Panc1 (cell line): Measurements from ENCODE around the gene GPR135. TPM values are rescaled to one million over a fixed set of nuclear protein-coding genes. Genes with fewer than 3 reads are reported as not detected.
A peak's percentile ranks its signal among the peaks of the same experiment; 100 is the strongest.

Experiments used
- ATAC-seq: fragments of 200-7000 bp; cut with Tn5 transposase; 2 replicates; pipeline ENCODE4 v1.9.1; 2020; ENCODE audit warnings: mild to moderate bottlenecking, moderate library complexity
- BruUV-seq: library from RNA; stranded (reverse); fragments of 400-500 nt; replicated peaks from 2 replicates; lab custom pipeline; 2021; lab: Mats Ljungman, UMichigan
- CTCF ChIA-PET: fragments of 300-600 bp; sonication (Branson Sonifier 250); formaldehyde crosslinking; loops from one replicate; lab custom pipeline; 2022; ENCODE audit warnings: antibody characterized with exemption; lab: Charles Lee
- POLR2A ChIA-PET: fragments of 300-600 bp; sonication (Branson Sonifier 250); formaldehyde crosslinking; loops from one replicate; lab custom pipeline; 2022; ENCODE audit warnings: antibody characterized with exemption; lab: Charles Lee
- DNase-seq: peaks from one replicate; pipeline ENCODE4 v3.0.0-alpha.2; 2010; ENCODE audit warnings: low read depth, low spot score
- H3K27ac ChIP-seq: 2 replicates; pipeline ENCODE4 v1.5.1; 2011; ENCODE audit warnings: mild to moderate bottlenecking, low read length, inconsistent platforms
- H3K27me3 ChIP-seq: fragments of 200-500 bp; sonication (Bioruptor generic); 2 replicates; pipeline ENCODE4 v1.6.0; 2014; ENCODE audit warnings: low read length, inconsistent platforms; ENCODE audit not compliant: control insufficient read depth, insufficient read depth
- H3K36me3 ChIP-seq: fragments of 200-500 bp; sonication (Bioruptor generic); 2 replicates; pipeline ENCODE4 v1.5.1; 2014; ENCODE audit warnings: inconsistent platforms, mild to moderate bottlenecking, low read length, moderate library complexity; ENCODE audit not compliant: control insufficient read depth, insufficient read depth
- H3K4me1 ChIP-seq: 2 replicates; pipeline ENCODE4 v1.5.1; 2011; ENCODE audit warnings: inconsistent platforms, mild to moderate bottlenecking, low read length, moderate library complexity; ENCODE audit not compliant: control insufficient read depth, insufficient read depth
- H3K4me3 ChIP-seq, 2 experiments: 2 replicates each; pipeline ENCODE4 v1.5.1; 2011 to 2012; ENCODE audit warnings: low read depth in 2 of 2, low read length in 2 of 2, mild to moderate bottlenecking in 2 of 2, inconsistent platforms in 1 of 2, moderate library complexity in 1 of 2
- H3K9me3 ChIP-seq: fragments of 200-500 bp; sonication (Bioruptor generic); 2 replicates; pipeline ENCODE4 v1.5.1; 2014; ENCODE audit warnings: low read depth, mild to moderate bottlenecking, inconsistent platforms, low read length, moderate library complexity; ENCODE audit not compliant: control insufficient read depth, insufficient read depth
- CTCF ChIP-seq: fragments of 450-650 bp; IDR thresholded peaks from 2 replicates; pipeline ENCODE4 v1.5.1; 2017; ENCODE audit warnings: mild to moderate bottlenecking
- POLR2AphosphoS5 ChIP-seq: IDR thresholded peaks from 2 replicates; pipeline ENCODE4 v1.6.1; 2012; ENCODE audit warnings: mild to moderate bottlenecking, low read depth, low read length, moderate library complexity
- REST ChIP-seq, 2 experiments: IDR thresholded peaks; 2 replicates each; pipeline ENCODE4 v1.6.1; 2011 to 2012; ENCODE audit warnings: low read depth in 2 of 2, control low read depth in 1 of 2, low read length in 1 of 2, mild to moderate bottlenecking in 1 of 2, moderate library complexity in 1 of 2; ENCODE audit not compliant: insufficient read depth in 1 of 2
- SIN3A ChIP-seq: IDR thresholded peaks from 2 replicates; pipeline ENCODE4 v1.6.1; 2012; ENCODE audit warnings: low read depth, mild to moderate bottlenecking, low read length, moderate library complexity, borderline replicate concordance; ENCODE audit not compliant: insufficient read depth
- TCF7L2 ChIP-seq: IDR thresholded peaks from 2 replicates; pipeline ENCODE4 v1.6.1; 2011; ENCODE audit warnings: mild to moderate bottlenecking, low read depth, low read length, inconsistent platforms
- in situ Hi-C: cut with HindIII; loops from 2 replicates; pipeline ENCODE4 v1.10.0; 2016; ENCODE audit warnings: low sequenced_read_pairs, low pct_unique_long_range_greater_than_20kb
- intact Hi-C: fragments of 100-400 bp; cut with micrococcal nuclease; formaldehyde crosslinking; loops from one replicate; pipeline ENCODE4 v1.10.0; 2022; ENCODE audit not compliant: unreplicated experiment
- total RNA-seq: library from RNA; stranded (reverse); gene quantifications from one replicate; pipeline ENCODE4 v1.2.1, GENCODE V29; 2021; ENCODE audit not compliant: unreplicated experiment

GPR135 gene
- total RNA-seq, 1 experiment from 2014 or later = 3.1 TPM

DNA sequence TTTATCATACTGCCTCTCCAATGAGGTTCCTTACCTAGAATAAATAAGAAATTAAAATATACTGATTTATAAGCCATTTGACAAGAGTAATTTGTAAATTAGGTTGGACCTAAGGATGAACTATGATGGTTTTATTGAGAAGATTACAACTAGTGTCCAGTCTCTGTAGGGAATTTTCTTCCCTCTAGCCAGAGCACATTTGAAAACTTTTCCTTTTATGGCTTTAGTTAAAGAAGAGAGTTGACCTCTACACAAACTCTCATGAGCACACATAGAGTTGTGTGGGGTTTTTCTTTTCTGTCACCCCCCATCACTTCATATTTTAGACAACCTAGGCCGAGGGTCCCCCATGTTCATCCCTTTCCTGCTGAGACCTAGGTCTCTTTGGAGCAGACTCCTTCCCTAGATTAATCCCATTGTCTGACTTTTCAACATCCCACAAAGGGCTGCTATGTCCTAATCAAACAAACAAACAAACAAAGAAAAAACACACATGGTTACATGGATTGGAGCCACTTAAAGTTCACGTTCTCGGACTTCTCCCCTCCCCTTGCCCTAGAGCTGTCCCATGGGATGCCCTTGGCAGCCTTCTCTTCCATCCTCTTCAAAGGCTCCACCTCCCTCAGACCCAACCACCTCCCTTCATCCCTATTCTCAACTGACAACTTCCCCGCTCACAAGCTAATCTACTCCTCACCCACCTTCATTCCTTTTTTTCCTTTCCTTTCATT is 40.7 kb downstream of the GPR135 start:
- H3K4me1 ChIP-seq = no peaks in the 10 kb centered on the region
- TF ChIP-seq REST (IDR thresholded peaks at IDR 0.05; ENCODE audit: insufficient read depth in 1 of 2, low read depth in 2 of 2, low read length in 1 of 2) (no peak), TCF7L2 (no peak), CTCF (no peak), POLR2AphosphoS5 (no peak), SIN3A (no peak)
- no peaks in the 10 kb centered on the region for H3K36me3 ChIP-seq
- H3K27me3 ChIP-seq = no peaks in the 10 kb centered on the region
- ChIA-PET POLR2A (no interaction called here), CTCF (no interaction called here)
- intact Hi-C loops (no loop called here), in situ Hi-C loops (no loop called here)
- H3K9me3 ChIP-seq = no peaks in the 10 kb centered on the region
- BruUV-seq = no TSS peak
- DNase-seq = no peak
- H3K4me3 ChIP-seq = no peak overlapping the region
- no peak overlapping the region for H3K27ac ChIP-seq
- no peak for ATAC-seq

GRCh38 chr14:59422069-59422881 is 42.9 kb downstream of the GPR135 start:
- DNase-seq (no peak), ATAC-seq (no peak)
- H3K27ac ChIP-seq = no peak overlapping the region
- POLR2A ChIA-PET = no interaction called here
- in situ Hi-C loops (no loop called here), intact Hi-C loops (no loop called here)
- H3K36me3 ChIP-seq = no peaks in the 10 kb centered on the region
- no peaks in the 10 kb centered on the region for H3K27me3 ChIP-seq
- H3K4me3 ChIP-seq = no peak overlapping the region
- BruUV-seq = no TSS peak
- CTCF ChIA-PET = no interaction called here
- H3K4me1 ChIP-seq = no peaks in the 10 kb centered on the region
- TF ChIP-seq REST (IDR thresholded peaks at IDR 0.05; ENCODE audit: insufficient read depth in 1 of 2, low read depth in 2 of 2, low read length in 1 of 2) = no peak
- TF ChIP-seq POLR2AphosphoS5 = no peak
- peak; percentile 29 for TF ChIP-seq CTCF
- no peak for TF ChIP-seq TCF7L2
- H3K9me3 ChIP-seq = no peaks in the 10 kb centered on the region
